Left forelimb (tissue), 1 donor: ENCODE results near the gene MTFR1L.

ENCODE experiments used
- DNase-seq: peaks from one replicate; pipeline ENCODE4 v3.0.0-alpha.2; 2018; ENCODE audit warnings: low spot score

Gene MTFR1L

GRCh38 chr1:25807480-25808390, 12.0 kb upstream of the MTFR1L start:
- no peak for DNase-seq

GRCh38 chr1:25808481-25809244, 11.1 kb upstream of the MTFR1L start:
- DNase-seq, result no peak

DNA sequence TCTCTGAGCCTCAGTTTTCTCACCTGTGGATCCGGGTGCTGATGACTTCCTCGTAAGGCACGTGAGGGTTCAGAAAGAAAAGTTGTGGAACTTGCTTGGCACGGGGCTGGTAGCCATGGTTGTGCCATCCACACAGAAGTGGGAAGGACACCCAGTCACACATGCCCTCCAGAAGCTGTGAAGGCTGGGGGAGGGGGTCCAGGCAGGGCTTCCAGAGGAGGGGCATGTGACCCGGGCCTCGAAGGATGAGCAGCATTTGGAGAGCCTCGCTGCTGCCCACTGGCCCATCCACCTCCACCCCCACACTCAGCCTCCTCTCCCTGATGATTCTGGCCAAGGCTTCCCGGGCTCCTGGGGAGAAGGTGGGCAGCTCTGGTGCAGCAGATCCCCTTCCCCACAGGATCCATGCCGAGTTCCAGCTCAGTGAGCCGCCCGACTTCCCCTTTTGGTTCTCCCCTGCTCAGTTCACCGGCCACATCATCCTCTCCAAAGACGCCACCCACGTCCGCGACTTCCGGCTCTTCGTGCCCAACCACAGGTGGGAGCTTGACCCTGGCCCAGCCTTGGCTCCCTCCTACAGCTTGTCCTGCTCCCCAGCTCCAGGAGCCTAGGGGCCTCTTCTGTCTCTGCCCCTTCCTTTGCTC, 10.3 kb upstream of the MTFR1L start:
- DNase-seq, result no peak

GRCh38 chr1:25809929-25810328, 9.8 kb upstream of the MTFR1L start:
- no peak for DNase-seq

GRCh38 chr1:25810341-25811299, 9.1 kb upstream of the MTFR1L start:
- peak; percentile 84 for DNase-seq

- no peak for DNase-seq
These were observed 8.2 kb upstream of the MTFR1L start for GRCh38 chr1:25811384-25812082.

GRCh38 chr1:25813071-25813733, 6.6 kb upstream of the MTFR1L start:
- no peak for DNase-seq

DNA sequence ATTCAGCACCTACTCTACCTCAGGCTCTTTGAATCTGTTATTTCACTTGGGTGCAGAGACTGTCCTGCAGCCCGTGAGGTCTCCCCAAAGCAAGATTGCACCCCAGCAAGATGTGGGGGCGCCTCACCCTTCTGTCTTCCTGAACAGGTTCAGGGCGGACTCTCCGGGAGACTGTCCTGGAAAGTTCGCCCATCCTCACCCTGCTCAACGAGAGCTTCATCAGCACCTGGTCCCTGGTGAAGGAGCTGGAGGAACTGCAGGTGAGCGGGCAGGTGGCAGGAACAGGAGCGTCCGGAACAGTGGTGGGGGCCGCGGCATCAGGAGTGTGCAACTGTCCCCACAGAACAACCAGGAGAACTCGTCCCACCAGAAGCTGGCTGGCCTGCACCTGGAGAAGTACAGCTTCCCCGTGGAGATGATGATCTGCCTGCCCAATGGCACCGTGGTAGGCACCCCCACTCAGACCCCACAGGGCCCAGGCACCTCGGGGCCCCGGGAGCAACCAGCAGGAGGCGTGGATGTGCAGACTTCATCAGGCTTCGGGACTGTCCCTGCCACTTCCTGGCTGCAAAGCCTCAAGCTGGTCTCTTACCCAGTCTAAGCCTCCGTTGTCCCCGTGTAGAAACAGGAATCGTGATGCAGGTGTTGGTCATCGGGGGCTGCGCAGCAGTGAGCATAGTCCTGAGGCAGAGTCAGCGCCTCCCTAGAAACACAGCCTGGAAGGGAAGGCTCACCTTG, 5.9 kb upstream of the MTFR1L start:
- DNase-seq, result no peak

DNA sequence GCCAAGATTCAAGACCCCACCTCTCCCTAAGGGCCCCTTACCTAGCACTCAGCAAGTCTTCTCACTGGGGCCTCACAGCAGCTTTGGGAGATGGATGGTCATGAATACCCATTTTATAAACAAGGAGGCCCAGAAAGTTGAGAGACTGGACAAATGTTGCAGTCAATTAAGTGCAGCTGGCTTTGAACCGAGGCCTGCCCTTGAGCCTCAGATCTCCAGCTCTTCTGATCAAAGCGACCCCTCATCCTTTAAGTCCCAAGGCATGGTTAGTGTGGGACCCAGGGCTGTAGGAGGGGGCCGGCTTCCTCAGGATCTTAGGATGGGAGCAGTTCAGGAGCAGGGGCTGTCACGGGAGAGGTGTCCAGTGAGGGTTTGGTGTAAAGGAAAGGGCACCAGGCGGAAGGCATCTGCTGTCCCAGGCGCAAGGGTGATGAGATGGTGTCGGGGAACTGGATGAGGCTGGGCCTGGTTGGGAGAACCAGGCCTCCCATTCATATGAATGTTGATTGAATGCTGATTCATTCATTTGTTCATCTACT, 5.1 kb upstream of the MTFR1L start:
- DNase-seq, result no peak

DNA sequence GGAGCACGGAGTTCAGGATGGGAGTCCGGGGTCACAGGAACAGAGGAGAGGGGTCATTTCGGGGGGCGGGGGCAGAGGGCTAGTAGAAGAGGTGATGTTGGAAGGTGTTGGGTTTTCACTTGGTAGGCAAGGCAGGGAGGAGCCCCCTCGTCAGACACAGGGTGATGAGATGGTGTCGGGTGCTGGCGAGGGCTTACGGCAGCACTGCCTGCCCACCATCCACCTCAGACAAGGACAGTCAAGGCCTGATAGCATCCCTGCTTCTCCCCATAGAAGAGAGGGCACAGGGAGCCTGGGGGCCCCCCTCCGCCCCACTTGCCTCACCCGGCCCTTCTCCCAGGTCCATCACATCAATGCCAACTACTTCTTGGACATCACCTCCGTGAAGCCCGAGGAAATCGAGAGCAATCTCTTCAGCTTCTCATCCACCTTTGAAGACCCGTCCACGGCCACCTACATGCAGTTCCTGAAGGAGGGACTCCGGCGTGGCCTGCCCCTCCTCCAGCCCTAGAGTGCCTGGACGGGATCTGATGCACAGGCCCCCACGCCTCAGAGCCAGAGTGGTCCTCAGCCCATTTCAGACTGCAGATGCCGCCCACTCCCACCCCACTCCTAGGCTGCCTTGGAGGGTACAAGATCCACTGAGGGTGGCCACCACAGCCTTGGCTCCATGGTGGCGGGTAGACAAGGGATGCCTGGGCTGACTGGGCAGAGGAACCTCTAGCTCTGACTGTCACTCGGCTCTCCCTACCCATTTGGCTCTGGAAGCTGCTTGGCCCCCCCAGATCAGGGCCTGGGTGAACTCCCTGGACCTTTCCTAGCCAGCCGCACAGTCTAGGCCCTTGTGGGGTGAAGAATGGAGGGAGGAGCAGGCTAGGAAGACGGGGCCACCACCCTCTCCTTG, 4.3 kb upstream of the MTFR1L start:
- DNase-seq, result no peak

DNA sequence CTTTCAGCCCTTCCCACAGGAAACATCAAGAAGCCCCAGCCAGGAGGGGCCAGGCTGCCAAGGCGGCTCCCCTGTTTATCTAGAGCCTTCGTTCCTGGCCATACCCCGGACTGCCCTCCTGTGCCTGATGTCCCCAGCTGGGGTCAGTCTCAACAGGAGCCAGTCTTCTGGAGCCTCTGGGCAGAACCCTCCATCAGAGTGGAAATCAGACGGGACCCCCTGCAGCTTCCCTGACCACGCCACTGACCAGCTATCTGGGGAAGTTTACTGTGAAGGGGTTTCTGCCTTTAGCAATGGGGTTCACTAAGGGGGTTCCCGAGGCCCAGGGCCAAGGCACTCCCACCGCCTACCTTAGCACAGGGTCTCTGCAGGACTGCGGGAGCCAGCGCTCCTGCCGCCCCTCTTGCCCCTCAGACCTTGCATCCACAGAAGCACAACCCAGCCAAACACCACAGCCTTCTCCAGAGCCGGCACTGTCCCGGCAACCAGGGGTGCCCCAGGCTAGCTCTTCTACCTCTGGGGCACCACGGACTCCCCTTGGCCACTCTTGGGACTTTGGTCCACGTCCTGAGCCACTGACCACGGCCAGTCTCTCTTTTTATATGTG, 3.5 kb upstream of the MTFR1L start:
- no peak for DNase-seq

GRCh38 chr1:25817840-25818501, 1.8 kb upstream of the MTFR1L start:
- no peak for DNase-seq

- DNase-seq, result no peak
These were observed 1.2 kb upstream of the MTFR1L start for GRCh38 chr1:25818569-25818968.

- no peak for DNase-seq
These were observed 725 bp downstream of the MTFR1L start for GRCh38 chr1:25820247-25821111.

DNA sequence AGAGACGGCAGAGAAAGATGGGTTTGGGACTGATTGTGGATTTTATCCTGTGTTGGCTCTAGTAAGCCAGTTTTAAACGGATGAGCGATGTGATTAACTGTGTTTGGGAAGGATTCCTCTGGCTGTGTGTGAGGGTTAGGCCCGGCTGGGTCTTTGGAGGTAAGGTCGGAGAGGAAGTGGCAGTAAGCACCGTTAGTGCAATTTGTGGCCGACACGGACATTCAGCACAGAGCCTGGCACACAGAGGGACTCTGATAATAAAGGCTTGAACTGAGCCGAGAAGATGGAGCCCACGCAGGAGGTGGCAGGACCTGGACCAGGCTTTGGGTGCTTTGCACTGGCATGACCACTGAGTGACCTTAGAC, 1.3 kb downstream of the MTFR1L start:
- DNase-seq, result no peak

DNA sequence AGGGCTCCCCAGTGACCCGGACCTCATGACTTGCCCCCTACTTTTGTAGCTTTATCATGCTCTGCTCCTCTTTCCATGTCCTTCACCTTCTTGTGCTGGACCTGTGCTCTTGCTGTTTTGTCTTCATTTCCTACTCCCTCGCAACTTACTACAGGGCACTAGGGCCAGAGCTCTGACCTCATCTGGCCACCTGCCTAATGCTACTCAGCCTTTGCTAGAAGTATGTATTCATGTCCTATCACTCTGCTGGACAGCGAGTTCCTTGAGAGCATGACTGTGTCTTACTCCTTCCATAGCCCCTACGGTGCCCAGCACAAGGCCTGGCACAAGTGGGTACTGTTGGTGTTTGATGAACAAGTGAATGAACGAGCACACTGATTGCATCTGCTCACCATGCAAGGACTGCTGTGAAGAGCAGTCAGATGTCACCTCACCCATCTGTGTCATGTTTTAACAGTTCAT, 1.9 kb downstream of the MTFR1L start:
- DNase-seq, result no peak
